ENCODE measurements around the gene SLC8A1.

SLC8A1 gene

DNA sequence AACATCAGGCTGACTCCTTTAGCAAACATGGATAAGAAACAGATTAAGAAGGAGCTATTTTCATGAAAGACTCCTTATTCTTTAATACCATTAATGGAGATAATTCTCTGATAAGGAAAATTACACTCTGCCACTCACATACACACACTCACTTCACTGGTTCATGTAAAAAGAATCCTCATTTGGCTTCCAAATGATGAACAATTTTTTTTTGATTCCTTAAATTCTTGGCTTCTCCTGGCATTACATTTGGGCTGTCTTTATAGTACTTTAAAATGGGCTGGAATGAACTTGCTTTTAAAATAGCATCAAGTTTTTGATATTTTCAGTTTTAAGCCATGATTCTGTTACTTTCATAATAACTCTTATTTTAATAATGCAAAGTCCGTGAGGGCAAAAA, 328.6 kb downstream of the SLC8A1 start:
- no peaks in the 10 kb centered on the region for H3K9me3 Mint-ChIP-seq
- H3K36me3 Mint-ChIP-seq (ENCODE audit: low read depth): no peaks in the 10 kb centered on the region
- no peak overlapping the region for H3K4me3 Mint-ChIP-seq
- no peaks in the 10 kb centered on the region for H3K4me1 Mint-ChIP-seq (ENCODE audit: low read depth)
- H3K27ac Mint-ChIP-seq: no peak overlapping the region
- H3K27me3 Mint-ChIP-seq: no peaks in the 10 kb centered on the region

DNA sequence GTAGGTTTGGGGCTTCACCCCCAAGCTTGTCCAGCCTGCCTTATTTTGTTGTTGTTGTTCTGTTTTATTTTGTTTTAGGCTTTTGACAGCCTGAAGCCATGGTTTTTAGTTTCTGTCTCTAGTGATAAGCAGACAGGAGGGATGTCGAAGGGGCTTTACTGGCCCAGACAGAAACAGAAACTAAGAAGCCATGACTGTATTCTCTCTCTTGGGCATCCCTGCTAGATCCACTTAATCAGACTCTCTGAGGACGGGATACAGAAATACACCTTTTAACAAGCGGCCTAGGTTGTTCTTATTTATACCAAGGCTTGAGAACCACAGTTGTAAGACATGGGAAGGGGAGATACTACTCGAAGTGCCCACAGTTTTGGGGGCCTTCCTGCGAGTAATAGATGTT, 330.9 kb downstream of the SLC8A1 start:
- H3K27ac Mint-ChIP-seq: no peak overlapping the region
- no peaks in the 10 kb centered on the region for H3K4me1 Mint-ChIP-seq (ENCODE audit: low read depth)
- H3K27me3 Mint-ChIP-seq: no peaks in the 10 kb centered on the region
- H3K36me3 Mint-ChIP-seq (ENCODE audit: low read depth): no peaks in the 10 kb centered on the region
- no peak overlapping the region for H3K4me3 Mint-ChIP-seq
- H3K9me3 Mint-ChIP-seq: no peaks in the 10 kb centered on the region

GRCh38 chr2:40120026-40120425, 331.9 kb downstream of the SLC8A1 start:
- Mint-ChIP-seq H3K4me1 (ENCODE audit: low read depth) (no peaks in the 10 kb centered on the region), H3K9me3 (no peaks in the 10 kb centered on the region), H3K27me3 (no peaks in the 10 kb centered on the region), H3K36me3 (ENCODE audit: low read depth) (no peaks in the 10 kb centered on the region), H3K27ac (no peak overlapping the region), H3K4me3 (no peak overlapping the region)

DNA sequence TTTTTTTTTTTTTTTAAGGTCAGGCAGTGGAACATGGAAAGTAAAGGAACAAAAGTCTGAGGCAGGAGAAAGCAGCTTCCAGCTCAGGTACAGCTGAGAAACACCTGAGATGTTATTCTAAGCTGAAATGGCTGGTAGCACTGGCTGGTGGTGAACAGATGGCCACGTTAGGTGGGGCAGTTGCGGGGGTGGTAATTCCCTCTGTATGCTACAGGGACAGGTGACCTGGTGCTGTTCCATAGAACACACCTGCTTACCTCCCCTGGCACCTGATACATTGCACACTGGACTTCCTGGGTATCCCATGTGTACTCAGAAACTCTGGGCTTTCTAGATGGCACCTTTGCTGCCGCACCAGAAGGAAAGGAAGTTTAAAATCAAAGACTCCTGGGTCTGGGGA, 333.3 kb downstream of the SLC8A1 start:
- no peaks in the 10 kb centered on the region for H3K4me1 Mint-ChIP-seq (ENCODE audit: low read depth)
- no peaks in the 10 kb centered on the region for H3K9me3 Mint-ChIP-seq
- H3K27ac Mint-ChIP-seq: no peak overlapping the region
- no peaks in the 10 kb centered on the region for H3K27me3 Mint-ChIP-seq
- no peak overlapping the region for H3K4me3 Mint-ChIP-seq
- no peaks in the 10 kb centered on the region for H3K36me3 Mint-ChIP-seq (ENCODE audit: low read depth)

DNA sequence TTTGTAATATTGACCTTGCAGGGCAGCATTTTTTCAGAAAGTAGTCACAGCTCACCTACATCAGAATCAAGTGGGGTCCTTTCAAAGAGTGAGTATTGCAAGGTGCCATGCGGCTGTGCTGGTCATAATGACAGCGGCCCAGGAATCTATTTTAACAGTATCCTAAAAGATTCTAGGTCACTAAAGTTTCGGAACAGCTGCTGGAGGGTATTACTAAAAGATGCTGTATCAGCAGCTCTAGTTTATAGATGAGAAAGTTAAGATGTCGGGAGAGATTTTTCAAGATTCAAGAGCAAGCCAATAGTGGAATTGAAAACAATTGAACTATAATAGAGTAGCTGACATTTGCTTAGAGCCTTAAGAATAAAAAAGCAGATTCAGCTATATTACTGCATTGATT, 336.0 kb downstream of the SLC8A1 start:
- no peaks in the 10 kb centered on the region for H3K27me3 Mint-ChIP-seq
- no peak overlapping the region for H3K27ac Mint-ChIP-seq
- no peaks in the 10 kb centered on the region for H3K36me3 Mint-ChIP-seq (ENCODE audit: low read depth)
- H3K9me3 Mint-ChIP-seq: no peaks in the 10 kb centered on the region
- no peaks in the 10 kb centered on the region for H3K4me1 Mint-ChIP-seq (ENCODE audit: low read depth)
- no peak overlapping the region for H3K4me3 Mint-ChIP-seq

DNA sequence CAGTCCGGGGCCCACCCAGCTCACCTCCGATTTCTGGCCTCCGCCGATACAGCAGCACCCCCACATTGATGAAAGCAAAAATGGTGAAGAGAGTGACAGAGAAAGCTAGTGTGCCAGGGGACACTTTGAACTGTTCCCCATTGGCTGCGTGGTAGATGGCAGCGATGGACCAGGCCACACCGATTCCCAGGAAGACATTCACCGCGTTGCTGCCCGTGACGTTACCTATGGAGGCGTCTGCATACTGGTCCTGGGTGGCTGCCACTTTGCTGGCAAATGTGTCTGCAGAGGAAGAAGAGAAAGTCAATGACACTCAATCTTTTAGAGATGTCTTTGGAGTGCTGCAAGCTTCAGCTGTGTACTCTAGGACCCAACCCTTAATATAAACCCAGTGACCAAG, 336.5 kb downstream of the SLC8A1 start:
- Mint-ChIP-seq H3K4me1 (ENCODE audit: low read depth) (no peaks in the 10 kb centered on the region), H3K27ac (no peak overlapping the region), H3K27me3 (no peaks in the 10 kb centered on the region), H3K36me3 (ENCODE audit: low read depth) (no peaks in the 10 kb centered on the region), H3K9me3 (no peaks in the 10 kb centered on the region), H3K4me3 (no peak overlapping the region)

DNA sequence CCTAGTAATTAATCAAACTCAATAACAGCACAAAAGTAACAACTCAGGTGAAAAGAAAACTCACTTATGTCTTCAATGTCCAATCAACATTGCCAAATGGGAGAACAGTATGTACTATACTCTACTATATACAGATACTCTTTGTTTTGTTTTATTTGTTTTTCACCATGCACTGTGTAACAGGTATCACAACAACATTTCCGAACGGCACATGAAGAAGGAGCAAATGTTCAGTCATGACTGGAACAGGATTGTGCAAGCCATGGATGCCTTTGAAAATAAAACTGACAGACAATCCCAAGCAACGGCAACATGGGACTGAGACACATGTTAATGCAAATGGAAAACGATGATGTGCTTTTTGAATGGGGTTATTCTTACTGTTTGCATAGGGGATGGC, 337.9 kb downstream of the SLC8A1 start:
- H3K4me3 Mint-ChIP-seq: no peak overlapping the region
- H3K4me1 Mint-ChIP-seq (ENCODE audit: low read depth): no peaks in the 10 kb centered on the region
- no peaks in the 10 kb centered on the region for H3K36me3 Mint-ChIP-seq (ENCODE audit: low read depth)
- no peaks in the 10 kb centered on the region for H3K9me3 Mint-ChIP-seq
- H3K27me3 Mint-ChIP-seq: no peaks in the 10 kb centered on the region
- H3K27ac Mint-ChIP-seq: no peak overlapping the region

GRCh38 chr2:40113272-40113968, 338.5 kb downstream of the SLC8A1 start:
- Mint-ChIP-seq H3K9me3 (no peaks in the 10 kb centered on the region), H3K4me3 (no peak overlapping the region), H3K36me3 (ENCODE audit: low read depth) (no peaks in the 10 kb centered on the region), H3K4me1 (ENCODE audit: low read depth) (no peaks in the 10 kb centered on the region), H3K27me3 (no peaks in the 10 kb centered on the region), H3K27ac (no peak overlapping the region)

DNA sequence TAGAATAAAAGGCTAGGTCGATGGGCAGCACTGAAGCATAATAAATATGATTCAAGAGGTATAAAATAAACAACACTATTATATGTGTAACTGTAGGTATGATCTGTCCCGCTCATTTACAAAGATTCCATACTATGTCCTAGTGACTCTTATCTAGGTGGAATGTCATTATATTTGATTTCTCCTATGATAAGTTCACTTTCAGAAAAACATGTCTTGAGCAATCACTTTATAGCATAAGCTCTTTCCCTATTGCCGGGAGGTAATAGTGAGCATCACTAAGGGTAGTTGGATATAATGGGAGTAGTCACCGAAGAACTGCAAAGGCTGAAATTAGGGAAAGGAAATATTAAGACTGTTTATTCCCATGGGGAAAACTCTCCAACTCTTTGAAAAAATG, 342.5 kb downstream of the SLC8A1 start:
- H3K9me3 Mint-ChIP-seq: no peaks in the 10 kb centered on the region
- no peaks in the 10 kb centered on the region for H3K4me1 Mint-ChIP-seq (ENCODE audit: low read depth)
- H3K4me3 Mint-ChIP-seq: no peak overlapping the region
- H3K27me3 Mint-ChIP-seq: no peaks in the 10 kb centered on the region
- no peak overlapping the region for H3K27ac Mint-ChIP-seq
- H3K36me3 Mint-ChIP-seq (ENCODE audit: low read depth): no peaks in the 10 kb centered on the region

GRCh38 chr2:40108851-40109250, 343.0 kb downstream of the SLC8A1 start:
- Mint-ChIP-seq H3K27me3 (no peaks in the 10 kb centered on the region), H3K4me3 (no peak overlapping the region), H3K4me1 (ENCODE audit: low read depth) (no peaks in the 10 kb centered on the region), H3K36me3 (ENCODE audit: low read depth) (no peaks in the 10 kb centered on the region), H3K27ac (no peak overlapping the region), H3K9me3 (no peaks in the 10 kb centered on the region)

GRCh38 chr2:40106061-40106460, 345.8 kb downstream of the SLC8A1 start:
- H3K9me3 Mint-ChIP-seq: no peaks in the 10 kb centered on the region
- no peaks in the 10 kb centered on the region for H3K36me3 Mint-ChIP-seq (ENCODE audit: low read depth)
- H3K4me3 Mint-ChIP-seq: no peak overlapping the region
- H3K4me1 Mint-ChIP-seq (ENCODE audit: low read depth): no peaks in the 10 kb centered on the region
- H3K27me3 Mint-ChIP-seq: peaks cover 3% of the 10 kb centered on the region
- no peak overlapping the region for H3K27ac Mint-ChIP-seq

GRCh38 chr2:40105593-40105992, 346.3 kb downstream of the SLC8A1 start:
- no peak overlapping the region for H3K27ac Mint-ChIP-seq
- H3K4me3 Mint-ChIP-seq: no peak overlapping the region
- H3K9me3 Mint-ChIP-seq: no peaks in the 10 kb centered on the region
- peaks cover 3% of the 10 kb centered on the region for H3K27me3 Mint-ChIP-seq
- H3K4me1 Mint-ChIP-seq (ENCODE audit: low read depth): no peaks in the 10 kb centered on the region
- H3K36me3 Mint-ChIP-seq (ENCODE audit: low read depth): no peaks in the 10 kb centered on the region

DNA sequence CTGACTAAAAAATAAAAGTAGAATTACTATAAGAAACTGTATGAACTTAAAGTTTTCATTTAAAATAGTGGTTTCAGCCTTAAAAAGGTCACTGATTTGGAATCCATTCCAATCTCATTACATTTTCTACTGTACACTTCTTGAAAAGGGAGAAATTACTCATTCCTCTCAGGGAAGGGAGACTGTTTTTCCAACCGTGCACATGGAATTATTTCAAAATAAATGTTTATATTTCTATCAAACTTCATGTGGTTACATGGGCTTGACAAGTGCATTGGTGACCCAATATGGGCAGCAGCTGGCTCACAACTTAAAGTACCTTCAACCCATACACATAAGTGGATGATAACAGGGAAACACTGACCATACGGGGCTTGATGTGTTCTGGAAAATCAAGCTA, 348.3 kb downstream of the SLC8A1 start:
- Mint-ChIP-seq H3K27ac (no peak overlapping the region), H3K36me3 (ENCODE audit: low read depth) (no peaks in the 10 kb centered on the region), H3K4me3 (no peak overlapping the region), H3K27me3 (peaks cover 3% of the 10 kb centered on the region), H3K4me1 (ENCODE audit: low read depth) (no peaks in the 10 kb centered on the region), H3K9me3 (no peaks in the 10 kb centered on the region)

DNA sequence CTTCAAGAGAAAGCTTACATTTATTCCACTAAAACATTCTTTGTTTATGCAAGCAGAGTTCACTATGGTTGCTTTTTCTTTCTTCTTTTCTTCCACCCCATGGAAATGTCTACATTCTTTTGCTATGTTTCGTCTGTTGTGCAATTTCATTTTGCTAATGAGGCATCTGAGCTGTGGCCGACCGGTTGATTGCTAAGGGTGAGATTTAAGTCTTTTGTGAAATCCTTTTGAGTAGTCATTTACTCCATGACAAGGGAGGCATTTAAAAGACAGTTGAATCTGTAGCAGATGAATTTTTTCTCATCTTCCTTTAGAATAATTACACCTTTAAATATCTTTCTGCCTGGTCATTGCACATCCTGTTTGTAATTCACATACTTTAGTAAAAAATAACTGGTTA, 348.7 kb downstream of the SLC8A1 start:
- Mint-ChIP-seq H3K4me1 (ENCODE audit: low read depth) (no peaks in the 10 kb centered on the region), H3K27ac (no peak overlapping the region), H3K36me3 (ENCODE audit: low read depth) (no peaks in the 10 kb centered on the region), H3K27me3 (peaks cover 3% of the 10 kb centered on the region), H3K9me3 (no peaks in the 10 kb centered on the region), H3K4me3 (no peak overlapping the region)

DNA sequence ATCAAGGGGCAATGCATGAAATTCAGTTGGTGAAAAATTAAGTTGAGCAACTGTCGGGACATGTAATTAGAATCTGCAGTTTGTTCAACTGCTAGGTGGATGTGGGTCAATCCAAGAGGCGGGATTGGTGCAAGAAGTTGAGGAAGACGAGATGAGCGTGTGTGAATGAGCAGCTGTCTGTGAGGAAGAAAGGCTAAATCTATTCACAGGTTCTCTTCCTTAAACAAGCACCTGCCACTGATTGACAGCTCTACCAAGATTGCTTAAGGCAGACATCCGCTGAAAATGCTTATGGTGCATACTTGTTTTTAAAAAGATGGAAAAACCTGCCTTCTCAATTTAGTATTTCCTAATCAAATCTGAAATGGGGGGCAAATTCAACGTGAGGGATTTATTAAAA, 349.4 kb downstream of the SLC8A1 start:
- no peaks in the 10 kb centered on the region for H3K4me1 Mint-ChIP-seq (ENCODE audit: low read depth)
- peaks cover 3% of the 10 kb centered on the region for H3K27me3 Mint-ChIP-seq
- no peak overlapping the region for H3K4me3 Mint-ChIP-seq
- H3K27ac Mint-ChIP-seq: no peak overlapping the region
- H3K9me3 Mint-ChIP-seq: no peaks in the 10 kb centered on the region
- H3K36me3 Mint-ChIP-seq (ENCODE audit: low read depth): no peaks in the 10 kb centered on the region

DNA sequence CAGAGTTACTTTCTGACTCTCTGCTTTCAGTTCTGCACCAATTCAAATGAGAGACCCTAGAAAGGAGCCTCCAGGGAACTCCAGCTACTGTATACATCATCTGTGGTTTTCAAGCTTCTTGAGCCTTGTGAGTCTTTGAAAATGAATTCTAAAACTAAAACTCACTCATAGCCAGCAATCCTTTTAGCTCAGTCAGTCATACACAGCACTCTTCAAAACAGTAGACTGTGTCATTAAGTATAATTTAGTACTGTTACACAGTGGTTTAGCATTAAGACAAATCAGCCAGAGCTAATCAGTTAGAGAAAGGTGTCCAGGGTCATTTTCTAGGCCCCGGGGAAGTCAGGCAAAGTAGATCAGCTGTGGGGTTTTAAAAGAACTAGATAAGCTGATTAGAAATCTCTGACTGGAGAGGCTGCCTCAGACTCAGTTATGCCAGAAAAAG, 350.7 kb downstream of the SLC8A1 start:
- Mint-ChIP-seq H3K36me3 (ENCODE audit: low read depth) (no peaks in the 10 kb centered on the region), H3K9me3 (no peaks in the 10 kb centered on the region), H3K27me3 (peaks cover 3% of the 10 kb centered on the region), H3K4me1 (ENCODE audit: low read depth) (no peaks in the 10 kb centered on the region), H3K27ac (no peak overlapping the region), H3K4me3 (no peak overlapping the region)

All from stimulated activated naive CD8-positive, alpha-beta T cell treated with anti-CD3 and anti-CD28 coated beads, Interleukin-15, Interleukin-2, amounts not matched to agents 100 ng/mL and 50 ng/mL, for 24 hours (primary cell).